ENCODE measurements around the gene WDR7. TPM values are rescaled to one million over a fixed set of nuclear protein-coding genes. Genes with fewer than 3 reads are reported as not detected.

Gene WDR7
- total and polyA plus RNA-seq, 2 of the 4 experiments (the other 2 are of a cell fraction): 3.7 to 23.3 TPM

DNA sequence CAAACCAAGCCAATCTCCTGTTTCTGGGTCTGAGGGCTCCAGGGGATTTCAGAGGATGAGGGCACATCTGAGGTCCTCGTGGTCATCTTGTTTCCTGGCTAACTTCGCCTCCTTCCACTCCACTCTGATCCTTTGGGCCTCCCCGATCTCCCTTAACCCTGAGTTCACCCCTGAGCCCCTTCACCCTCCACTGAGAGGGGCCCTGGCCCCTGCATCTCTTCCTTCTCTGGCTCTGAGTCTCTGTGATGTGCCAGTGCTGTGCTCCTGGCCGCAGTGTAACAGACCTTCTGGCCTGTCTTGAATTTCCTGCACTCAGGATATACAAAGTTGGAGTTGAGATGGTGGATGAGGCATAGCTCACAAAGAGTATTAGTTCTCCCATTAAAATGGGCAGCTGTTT, 411.0 kb downstream of the WDR7 start:
- Histone ChIP-seq H4K20me1 (ENCODE audit: insufficient read depth, low read length) (no peaks in the 10 kb centered on the region), H3K4me2 (ENCODE audit: low read depth, low read length) (no peak overlapping the region), H3K18ac (ENCODE audit: low read depth, low read length) (no peak overlapping the region), H2BK5ac (ENCODE audit: low read depth, low read length, poor library complexity, severe bottlenecking) (no peak overlapping the region), H3K4me3 (ENCODE audit: insufficient read depth, low read depth, low read length) (no peak overlapping the region), H3K36me3 (ENCODE audit: control insufficient read depth, insufficient read depth, low read length) (no peaks in the 10 kb centered on the region), H2AFZ (replicated peaks; ENCODE audit: low read length, poor library complexity) (no peak overlapping the region), H3K9me3 (ENCODE audit: control insufficient read depth, insufficient read depth, low read length) (no peaks in the 10 kb centered on the region), H4K91ac (ENCODE audit: insufficient read depth, low read depth, low read length) (no peak overlapping the region), H3K79me1 (ENCODE audit: low read depth in 1 of 2, low read length in 2 of 2) (no peaks in the 10 kb centered on the region), H3K4ac (ENCODE audit: low read depth, low read length) (no peak overlapping the region), H3K9me1 (ENCODE audit: insufficient read depth, low read length) (no peaks in the 10 kb centered on the region), H2AK9ac (replicated peaks; ENCODE audit: low read depth, low read length, poor library complexity) (no peak overlapping the region), H3K23ac (ENCODE audit: low read depth, low read length) (no peak overlapping the region), H3K14ac (replicated peaks; ENCODE audit: low read depth, low read length) (no peak overlapping the region), H3K27me3 (ENCODE audit: control insufficient read depth, insufficient read depth, low read length) (peaks cover 4% of the 10 kb centered on the region), H2AK5ac (ENCODE audit: low read depth, low read length) (no peak overlapping the region), H2BK20ac (ENCODE audit: low read depth, low read length) (no peak overlapping the region), H2BK120ac (ENCODE audit: low read depth, low read length) (no peak overlapping the region), H3K56ac (ENCODE audit: extremely low read depth, insufficient read depth, low read length) (no peak overlapping the region), H3K9ac (ENCODE audit: low read depth, low read length) (no peak overlapping the region), H4K5ac (ENCODE audit: low read depth, low read length) (no peak overlapping the region), H3K4me1 (ENCODE audit: control insufficient read depth, insufficient read depth, low read length) (no peaks in the 10 kb centered on the region), H4K8ac (ENCODE audit: low read depth in 2 of 2, low read length in 2 of 2) (no peak overlapping the region), H2BK15ac (ENCODE audit: low read depth, low read length) (no peak overlapping the region), H3K27ac (ENCODE audit: insufficient read depth, low read length) (no peak overlapping the region)
- no TSS peak for BruUV-seq (replicated peaks)
- no CpG with 5 or more reads among the region's 4 CpGs for WGBS, 2 experiments (ENCODE audit: extremely low coverage in 2 of 2, insufficient read length in 1 of 2)
- CTCF ChIA-PET: no interaction called here
- POLR2A ChIA-PET (ENCODE audit: unreplicated experiment): no interaction called here
- TF ChIP-seq RCOR1 (IDR thresholded peaks at IDR 0.05; ENCODE audit: insufficient replicate concordance, low read length) (no peak), RFX5 (IDR thresholded peaks at IDR 0.05; ENCODE audit: low read depth, low read length) (no peak), NFE2L2 (IDR thresholded peaks at IDR 0.05; ENCODE audit: low read depth, low read length) (no peak), MXI1 (IDR thresholded peaks at IDR 0.05; ENCODE audit: borderline replicate concordance, low read depth, low read length) (no peak), CHD1 (IDR thresholded peaks at IDR 0.05; ENCODE audit: low read depth, low read length) (no peak), RAD21 (IDR thresholded peaks at IDR 0.05; ENCODE audit: low read length) (no peak), CEBPB (IDR thresholded peaks at IDR 0.05; ENCODE audit: low read depth, low read length) (no peak), POLR2A (IDR thresholded peaks at IDR 0.05; ENCODE audit: low read depth, low read length) (no peak), FOS (IDR thresholded peaks at IDR 0.05; ENCODE audit: low read depth, low read length) (no peak), MAZ (IDR thresholded peaks at IDR 0.05; ENCODE audit: borderline replicate concordance, low read depth, low read length) (no peak), SMC3 (IDR thresholded peaks at IDR 0.05; ENCODE audit: low read depth, low read length) (no peak), BHLHE40 (IDR thresholded peaks at IDR 0.05; ENCODE audit: low read depth, low read length) (no peak), MAFK (IDR thresholded peaks at IDR 0.05; ENCODE audit: low read depth, low read length) (no peak)
- TF ChIP-seq, protein P1, sequence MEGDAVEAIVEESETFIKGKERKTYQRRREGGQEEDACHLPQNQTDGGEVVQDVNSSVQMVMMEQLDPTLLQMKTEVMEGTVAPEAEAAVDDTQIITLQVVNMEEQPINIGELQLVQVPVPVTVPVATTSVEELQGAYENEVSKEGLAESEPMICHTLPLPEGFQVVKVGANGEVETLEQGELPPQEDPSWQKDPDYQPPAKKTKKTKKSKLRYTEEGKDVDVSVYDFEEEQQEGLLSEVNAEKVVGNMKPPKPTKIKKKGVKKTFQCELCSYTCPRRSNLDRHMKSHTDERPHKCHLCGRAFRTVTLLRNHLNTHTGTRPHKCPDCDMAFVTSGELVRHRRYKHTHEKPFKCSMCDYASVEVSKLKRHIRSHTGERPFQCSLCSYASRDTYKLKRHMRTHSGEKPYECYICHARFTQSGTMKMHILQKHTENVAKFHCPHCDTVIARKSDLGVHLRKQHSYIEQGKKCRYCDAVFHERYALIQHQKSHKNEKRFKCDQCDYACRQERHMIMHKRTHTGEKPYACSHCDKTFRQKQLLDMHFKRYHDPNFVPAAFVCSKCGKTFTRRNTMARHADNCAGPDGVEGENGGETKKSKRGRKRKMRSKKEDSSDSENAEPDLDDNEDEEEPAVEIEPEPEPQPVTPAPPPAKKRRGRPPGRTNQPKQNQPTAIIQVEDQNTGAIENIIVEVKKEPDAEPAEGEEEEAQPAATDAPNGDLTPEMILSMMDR (conservative IDR thresholded peaks at IDR 0.05; ENCODE audit: low read depth, low read length): no peak
- TF ChIP-seq, protein P2, sequence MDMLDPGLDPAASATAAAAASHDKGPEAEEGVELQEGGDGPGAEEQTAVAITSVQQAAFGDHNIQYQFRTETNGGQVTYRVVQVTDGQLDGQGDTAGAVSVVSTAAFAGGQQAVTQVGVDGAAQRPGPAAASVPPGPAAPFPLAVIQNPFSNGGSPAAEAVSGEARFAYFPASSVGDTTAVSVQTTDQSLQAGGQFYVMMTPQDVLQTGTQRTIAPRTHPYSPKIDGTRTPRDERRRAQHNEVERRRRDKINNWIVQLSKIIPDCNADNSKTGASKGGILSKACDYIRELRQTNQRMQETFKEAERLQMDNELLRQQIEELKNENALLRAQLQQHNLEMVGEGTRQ (IDR thresholded peaks at IDR 0.05; ENCODE audit: low read depth, low read length): no peak
- TF ChIP-seq, protein P3, sequence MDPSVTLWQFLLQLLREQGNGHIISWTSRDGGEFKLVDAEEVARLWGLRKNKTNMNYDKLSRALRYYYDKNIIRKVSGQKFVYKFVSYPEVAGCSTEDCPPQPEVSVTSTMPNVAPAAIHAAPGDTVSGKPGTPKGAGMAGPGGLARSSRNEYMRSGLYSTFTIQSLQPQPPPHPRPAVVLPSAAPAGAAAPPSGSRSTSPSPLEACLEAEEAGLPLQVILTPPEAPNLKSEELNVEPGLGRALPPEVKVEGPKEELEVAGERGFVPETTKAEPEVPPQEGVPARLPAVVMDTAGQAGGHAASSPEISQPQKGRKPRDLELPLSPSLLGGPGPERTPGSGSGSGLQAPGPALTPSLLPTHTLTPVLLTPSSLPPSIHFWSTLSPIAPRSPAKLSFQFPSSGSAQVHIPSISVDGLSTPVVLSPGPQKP (IDR thresholded peaks at IDR 0.05; ENCODE audit: borderline replicate concordance, low read depth, low read length): no peak
- DNase-seq (no peak), ATAC-seq (ENCODE audit: low read depth) (no peak)
- in situ Hi-C loops (cut with MboI; ENCODE audit: low sequenced_read_pairs): no loop called here
- dilution Hi-C loops (cut with HindIII; ENCODE audit: low sequenced_read_pairs, unreplicated experiment): no loop called here
- intact Hi-C loops (cut with micrococcal nuclease): no loop called here
